ENCODE data around the gene DECR2. TPM values are rescaled to one million over a fixed set of nuclear protein-coding genes. Genes with fewer than 3 reads are reported as not detected.

DECR2 gene
- total RNA-seq, 2 experiments from 2014 or later, result 8.0 to 14.4 TPM

- POLR2A ChIA-PET, result no interaction called here
- Histone ChIP-seq H4K20me1 (ENCODE audit: insufficient read depth, low read length) (no peaks in the 10 kb centered on the region), H3K4me1 (ENCODE audit: insufficient read depth, low read length, poor library complexity, severe bottlenecking) (peaks cover 6% of the 10 kb centered on the region), H3K36me3 (ENCODE audit: insufficient read depth, low read length) (no peaks in the 10 kb centered on the region), H3K27ac (ENCODE audit: low read depth, low read length, poor library complexity, severe bottlenecking) (no peak overlapping the region), H3K9me2 (ENCODE audit: insufficient read depth, low read length) (no peaks in the 10 kb centered on the region), H3K79me2 (ENCODE audit: insufficient read depth, low read depth, low read length) (no peaks in the 10 kb centered on the region), H3K9me3 (ENCODE audit: low read length) (no peaks in the 10 kb centered on the region), H3K4me3 (ENCODE audit: low read depth, low read length, poor library complexity, severe bottlenecking) (no peak overlapping the region), H2AFZ (ENCODE audit: low read length) (no peak overlapping the region), H3K4me2 (ENCODE audit: low read length) (no peak overlapping the region)
- TF ChIP-seq EZH2phosphoT487 (IDR thresholded peaks at IDR 0.05; ENCODE audit: borderline replicate concordance, low read depth, low read length) (no peak), CTCF (conservative IDR thresholded peaks at IDR 0.05; ENCODE audit: low read length) (no peak)
- intact Hi-C loops (cut with micrococcal nuclease; ENCODE audit: unreplicated experiment), result no loop called here
- DNase-seq (ENCODE audit: low spot score), result no peak
- BruUV-seq (replicated peaks), result no TSS peak
- CTCF ChIA-PET (ENCODE audit: unreplicated experiment), result no interaction called here
Measured at GRCh38 chr16:405548-406506, 4.1 kb downstream of the DECR2 start.

- H3K36me3 ChIP-seq (ENCODE audit: insufficient read depth, low read length), result no peaks in the 10 kb centered on the region
- peaks cover 3% of the 10 kb centered on the region for H3K4me1 ChIP-seq (ENCODE audit: insufficient read depth, low read length, poor library complexity, severe bottlenecking)
- no TSS peak for BruUV-seq (replicated peaks)
- H3K4me2 ChIP-seq (ENCODE audit: low read length), result no peak overlapping the region
- H3K27ac ChIP-seq (ENCODE audit: low read depth, low read length, poor library complexity, severe bottlenecking), result no peak overlapping the region
- intact Hi-C loops (cut with micrococcal nuclease; ENCODE audit: unreplicated experiment), result no loop called here
- H2AFZ ChIP-seq (ENCODE audit: low read length), result no peak overlapping the region
- H3K9me2 ChIP-seq (ENCODE audit: insufficient read depth, low read length), result no peaks in the 10 kb centered on the region
- H3K79me2 ChIP-seq (ENCODE audit: insufficient read depth, low read depth, low read length), result no peaks in the 10 kb centered on the region
- CTCF ChIA-PET (ENCODE audit: unreplicated experiment), result no interaction called here
- H3K4me3 ChIP-seq (ENCODE audit: low read depth, low read length, poor library complexity, severe bottlenecking), result no peak overlapping the region
- TF ChIP-seq EZH2phosphoT487 (IDR thresholded peaks at IDR 0.05; ENCODE audit: borderline replicate concordance, low read depth, low read length), result no peak
- no peak for TF ChIP-seq CTCF (conservative IDR thresholded peaks at IDR 0.05; ENCODE audit: low read length)
- DNase-seq (ENCODE audit: low spot score), result no peak
- no peaks in the 10 kb centered on the region for H3K9me3 ChIP-seq (ENCODE audit: low read length)
- POLR2A ChIA-PET, result no interaction called here
- no peaks in the 10 kb centered on the region for H4K20me1 ChIP-seq (ENCODE audit: insufficient read depth, low read length)
Measured at GRCh38 chr16:407253-407652, 5.6 kb downstream of the DECR2 start.

Measured in OCI-LY7 (cell line).